OCI-LY3 (cell line): ENCODE data around the gene CCR8.

Experiments
- CTCF ChIP-seq: fragments of 200-600, 300-600 bp; sonication (generic); IDR thresholded peaks from 2 replicates; pipeline ENCODE4 v1.5.1; 2014; ENCODE audit warnings: antibody characterized with exemption, low read length, low read depth
- EZH2phosphoT487 ChIP-seq: fragments of 200-600 bp; shearing (Covaris generic); IDR thresholded peaks from 2 replicates; pipeline ENCODE4 v1.6.1; 2018; ENCODE audit warnings: antibody characterized with exemption, mixed run types, low read depth

- no peak for TF ChIP-seq CTCF
- TF ChIP-seq EZH2phosphoT487: no peak
Measured at GRCh38 chr3:39280571-39280970, 48.9 kb upstream of the CCR8 start.
